Stimulated activated CD8-positive, alpha-beta memory T cell treated with anti-CD3 and anti-CD28 coated beads, Interleukin-12 subunit alpha, Interleukin-12 subunit beta, amount 100 ng/mL, for 24 hours (primary cell): ENCODE measurements around the gene PRR9.

Experiments used
- DNase-seq: peaks from one replicate; pipeline ENCODE4 v3.0.0-alpha.2; 2020; ENCODE audit errors: extremely low read depth

PRR9 gene

GRCh38 chr1:153262462-153263157 lies 45.2 kb downstream of the PRR9 start:
- DNase-seq = no peak

DNA sequence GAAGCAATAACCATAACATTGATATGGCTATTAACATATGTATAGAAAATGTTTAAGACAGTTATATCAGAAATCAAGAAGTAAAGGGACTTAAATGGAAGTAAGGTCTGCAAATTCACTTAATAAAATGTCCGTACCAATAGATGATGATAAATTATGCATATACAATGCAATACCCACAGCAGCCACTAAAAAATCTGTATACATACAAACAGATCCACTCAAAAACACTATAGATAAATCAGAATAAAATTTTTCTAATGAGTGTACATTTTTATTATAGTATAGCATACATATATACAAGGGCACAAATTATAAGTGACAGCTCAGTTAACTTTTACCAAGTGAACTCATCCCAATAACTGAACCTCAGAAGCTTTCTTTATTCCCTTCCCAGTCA lies 48.1 kb downstream of the PRR9 start:
- no peak for DNase-seq
